HL-60 (cell line): ENCODE data around the gene LRRC3.

ENCODE experiments used
- DNase-seq, 2 experiments: peaks; one replicate each; pipeline ENCODE4 v3.0.0-alpha.2; 2010 to 2020; ENCODE audit warnings: low read depth in 1 of 2, low spot score in 1 of 2
- H3K27ac ChIP-seq: fragments of 250-450 bp; sonication (Bioruptor Pico); replicated peaks from 2 replicates; pipeline ENCODE4 v1.5.1; 2020; ENCODE audit warnings: mild to moderate bottlenecking, moderate library complexity
- H3K27me3 ChIP-seq: fragments of 250-450 bp; sonication (Bioruptor Pico); 2 replicates; pipeline ENCODE4 v1.5.1; 2021; ENCODE audit warnings: mild to moderate bottlenecking, moderate library complexity; ENCODE audit not compliant: insufficient read depth, poor library complexity, severe bottlenecking
- H3K4me3 ChIP-seq: replicated peaks from 2 replicates; pipeline ENCODE4 v1.5.1; 2011; ENCODE audit warnings: mild to moderate bottlenecking, control low read depth, low read length; ENCODE audit not compliant: insufficient read depth
- GABPA ChIP-seq: IDR thresholded peaks from 2 replicates; pipeline ENCODE4 v1.6.1; 2012; ENCODE audit warnings: low read depth
- POLR2AphosphoS5 ChIP-seq: IDR thresholded peaks from 2 replicates; pipeline ENCODE4 v1.6.1; 2012; ENCODE audit warnings: low read depth
- SPI1 ChIP-seq: IDR thresholded peaks from 2 replicates; pipeline ENCODE4 v1.6.1; 2012; ENCODE audit warnings: low read depth, mild to moderate bottlenecking, borderline replicate concordance
- TF ChIP-seq, protein P1 (sequence below): IDR thresholded peaks from 2 replicates; pipeline ENCODE4 v1.6.1; 2012; ENCODE audit warnings: low read depth; ENCODE audit not compliant: insufficient replicate concordance
- TF ChIP-seq, protein P2 (sequence below): IDR thresholded peaks from one replicate; pipeline ENCODE4 v1.5.1; 2011; ENCODE audit warnings: low read length, control low read depth, inconsistent platforms; ENCODE audit not compliant: insufficient read depth

Gene LRRC3

DNA sequence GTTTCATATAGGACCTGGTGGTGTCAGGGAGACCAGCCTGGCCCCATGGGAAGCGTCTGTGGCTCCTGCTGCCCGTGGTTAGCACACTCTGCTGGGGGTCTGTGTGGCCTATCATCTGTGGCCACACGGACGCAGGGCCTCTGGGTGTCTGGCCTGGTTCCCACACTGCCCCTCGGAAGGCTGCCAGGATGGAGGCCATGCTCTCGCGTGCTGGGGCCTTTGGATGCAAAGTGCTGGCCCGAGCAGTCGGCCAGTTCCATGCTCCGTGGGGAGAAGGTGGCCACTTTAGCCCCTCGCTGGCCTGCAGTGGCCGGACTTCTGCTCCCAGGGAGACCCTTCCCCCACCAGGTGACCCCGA is 20.8 kb upstream of the LRRC3 start:
- no peak for DNase-seq
- no peak overlapping the region for H3K27ac ChIP-seq
- no peaks in the 10 kb centered on the region for H3K27me3 ChIP-seq
- no peak overlapping the region for H3K4me3 ChIP-seq
- TF ChIP-seq GABPA (no peak), SPI1 (no peak), POLR2AphosphoS5 (no peak)
- TF ChIP-seq, protein P1, sequence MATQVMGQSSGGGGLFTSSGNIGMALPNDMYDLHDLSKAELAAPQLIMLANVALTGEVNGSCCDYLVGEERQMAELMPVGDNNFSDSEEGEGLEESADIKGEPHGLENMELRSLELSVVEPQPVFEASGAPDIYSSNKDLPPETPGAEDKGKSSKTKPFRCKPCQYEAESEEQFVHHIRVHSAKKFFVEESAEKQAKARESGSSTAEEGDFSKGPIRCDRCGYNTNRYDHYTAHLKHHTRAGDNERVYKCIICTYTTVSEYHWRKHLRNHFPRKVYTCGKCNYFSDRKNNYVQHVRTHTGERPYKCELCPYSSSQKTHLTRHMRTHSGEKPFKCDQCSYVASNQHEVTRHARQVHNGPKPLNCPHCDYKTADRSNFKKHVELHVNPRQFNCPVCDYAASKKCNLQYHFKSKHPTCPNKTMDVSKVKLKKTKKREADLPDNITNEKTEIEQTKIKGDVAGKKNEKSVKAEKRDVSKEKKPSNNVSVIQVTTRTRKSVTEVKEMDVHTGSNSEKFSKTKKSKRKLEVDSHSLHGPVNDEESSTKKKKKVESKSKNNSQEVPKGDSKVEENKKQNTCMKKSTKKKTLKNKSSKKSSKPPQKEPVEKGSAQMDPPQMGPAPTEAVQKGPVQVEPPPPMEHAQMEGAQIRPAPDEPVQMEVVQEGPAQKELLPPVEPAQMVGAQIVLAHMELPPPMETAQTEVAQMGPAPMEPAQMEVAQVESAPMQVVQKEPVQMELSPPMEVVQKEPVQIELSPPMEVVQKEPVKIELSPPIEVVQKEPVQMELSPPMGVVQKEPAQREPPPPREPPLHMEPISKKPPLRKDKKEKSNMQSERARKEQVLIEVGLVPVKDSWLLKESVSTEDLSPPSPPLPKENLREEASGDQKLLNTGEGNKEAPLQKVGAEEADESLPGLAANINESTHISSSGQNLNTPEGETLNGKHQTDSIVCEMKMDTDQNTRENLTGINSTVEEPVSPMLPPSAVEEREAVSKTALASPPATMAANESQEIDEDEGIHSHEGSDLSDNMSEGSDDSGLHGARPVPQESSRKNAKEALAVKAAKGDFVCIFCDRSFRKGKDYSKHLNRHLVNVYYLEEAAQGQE, result no peak
- TF ChIP-seq, protein P2, sequence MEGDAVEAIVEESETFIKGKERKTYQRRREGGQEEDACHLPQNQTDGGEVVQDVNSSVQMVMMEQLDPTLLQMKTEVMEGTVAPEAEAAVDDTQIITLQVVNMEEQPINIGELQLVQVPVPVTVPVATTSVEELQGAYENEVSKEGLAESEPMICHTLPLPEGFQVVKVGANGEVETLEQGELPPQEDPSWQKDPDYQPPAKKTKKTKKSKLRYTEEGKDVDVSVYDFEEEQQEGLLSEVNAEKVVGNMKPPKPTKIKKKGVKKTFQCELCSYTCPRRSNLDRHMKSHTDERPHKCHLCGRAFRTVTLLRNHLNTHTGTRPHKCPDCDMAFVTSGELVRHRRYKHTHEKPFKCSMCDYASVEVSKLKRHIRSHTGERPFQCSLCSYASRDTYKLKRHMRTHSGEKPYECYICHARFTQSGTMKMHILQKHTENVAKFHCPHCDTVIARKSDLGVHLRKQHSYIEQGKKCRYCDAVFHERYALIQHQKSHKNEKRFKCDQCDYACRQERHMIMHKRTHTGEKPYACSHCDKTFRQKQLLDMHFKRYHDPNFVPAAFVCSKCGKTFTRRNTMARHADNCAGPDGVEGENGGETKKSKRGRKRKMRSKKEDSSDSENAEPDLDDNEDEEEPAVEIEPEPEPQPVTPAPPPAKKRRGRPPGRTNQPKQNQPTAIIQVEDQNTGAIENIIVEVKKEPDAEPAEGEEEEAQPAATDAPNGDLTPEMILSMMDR, result no peak

DNA sequence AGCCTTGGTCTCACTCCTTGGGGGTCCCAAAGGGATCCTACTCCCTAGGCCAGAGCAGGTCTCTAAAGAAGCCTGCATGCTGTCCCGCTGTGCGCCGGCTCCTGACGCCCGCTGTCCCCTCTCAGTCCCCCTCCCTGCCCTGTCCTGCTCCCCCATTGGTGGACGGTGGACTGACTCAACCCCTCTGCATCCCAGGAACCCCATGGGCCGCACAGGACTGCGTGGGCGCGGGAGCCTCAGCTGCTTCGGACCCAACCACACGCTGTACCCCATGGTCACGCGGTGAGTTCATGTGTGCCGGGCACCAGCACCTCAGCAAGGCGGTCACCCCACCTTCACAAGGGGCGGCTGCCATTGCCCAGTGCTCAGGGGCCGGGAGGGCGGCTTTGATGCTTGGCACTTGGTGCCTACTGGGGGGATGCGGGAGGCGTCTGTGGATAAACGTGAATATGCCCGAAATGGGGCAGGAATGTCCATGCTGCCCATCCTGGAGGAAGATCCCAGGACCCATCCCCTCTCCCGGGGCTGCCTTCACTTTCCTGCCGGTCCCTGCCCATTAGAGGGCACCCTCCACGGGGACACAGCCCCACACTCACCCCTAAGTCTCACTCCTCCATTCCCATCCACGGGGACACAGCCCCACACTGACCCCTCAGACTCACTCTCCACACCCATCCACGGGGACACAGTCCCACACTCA is 20.2 kb upstream of the LRRC3 start:
- H3K27ac ChIP-seq, result no peak overlapping the region
- DNase-seq, result no peak
- TF ChIP-seq, protein P2, result no peak
- no peak for TF ChIP-seq SPI1
- TF ChIP-seq, protein P1, result no peak
- no peak for TF ChIP-seq GABPA
- TF ChIP-seq POLR2AphosphoS5, result no peak
- no peak overlapping the region for H3K4me3 ChIP-seq
- H3K27me3 ChIP-seq, result no peaks in the 10 kb centered on the region

DNA sequence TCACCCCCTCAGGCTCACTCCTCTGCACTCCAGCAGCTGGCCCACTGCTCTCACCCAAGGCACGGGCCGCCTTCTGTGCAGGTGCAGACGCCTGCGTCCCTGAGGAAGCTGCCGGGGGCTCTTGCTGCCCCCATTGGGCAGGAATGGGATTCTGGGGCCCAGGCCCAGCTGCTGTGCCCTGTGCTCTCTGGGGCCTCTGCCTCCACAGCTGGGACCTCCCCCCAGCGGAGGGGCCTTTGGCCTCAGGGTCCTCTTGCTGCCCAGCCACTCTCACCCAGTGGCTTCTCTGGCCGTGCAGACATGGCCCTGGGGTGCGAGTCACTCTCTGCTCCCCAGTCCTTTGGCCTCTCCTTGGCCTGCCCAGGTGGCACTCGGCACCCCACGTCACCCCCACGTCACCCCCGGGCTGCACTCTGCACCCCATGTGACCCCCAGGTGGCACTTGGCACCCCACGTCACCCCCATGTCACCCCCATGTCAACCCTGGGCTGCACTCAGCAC is 19.1 kb upstream of the LRRC3 start:
- TF ChIP-seq GABPA (no peak), POLR2AphosphoS5 (no peak), SPI1 (no peak)
- TF ChIP-seq, protein P1, result no peak
- TF ChIP-seq, protein P2, result no peak
- Histone ChIP-seq H3K27ac (no peak overlapping the region), H3K4me3 (no peak overlapping the region), H3K27me3 (no peaks in the 10 kb centered on the region)
- DNase-seq, result no peak
